Loucy (cell line): Measurements from ENCODE around the gene FAM89B.
A peak's percentile ranks its signal among the peaks of the same experiment; 100 is the strongest.

ENCODE experiments used
- H2AFZ ChIP-seq: fragments of 200-600 bp; sonication (generic); 2 replicates; pipeline ENCODE4 v1.6.0; 2016; ENCODE audit warnings: antibody characterized with exemption, mild to moderate bottlenecking, low read length, moderate library complexity
- H3F3A ChIP-seq: fragments of 200-600 bp; 2 replicates; pipeline ENCODE4 v1.6.0; 2016; ENCODE audit warnings: antibody characterized with exemption, low read depth, mild to moderate bottlenecking
- H3K27me3 ChIP-seq: fragments of 200-600 bp; sonication (generic); 2 replicates; pipeline ENCODE4 v1.6.1; 2014; ENCODE audit warnings: low read length, mild to moderate bottlenecking; ENCODE audit not compliant: insufficient read depth, poor library complexity, severe bottlenecking
- H3K36me3 ChIP-seq: fragments of 200-600 bp; sonication (generic); 2 replicates; pipeline ENCODE4 v1.6.1; 2016; ENCODE audit warnings: low read length; ENCODE audit not compliant: insufficient read depth
- H3K4me1 ChIP-seq: fragments of 200-600 bp; sonication (generic); 2 replicates; pipeline ENCODE4 v1.5.1; 2014; ENCODE audit warnings: low read length, mild to moderate bottlenecking; ENCODE audit not compliant: insufficient read depth, poor library complexity, severe bottlenecking
- H3K4me2 ChIP-seq: fragments of 200-600 bp; sonication (generic); 2 replicates; pipeline ENCODE4 v1.6.0; 2014; ENCODE audit warnings: antibody characterized with exemption, low read length, low read depth, mild to moderate bottlenecking; ENCODE audit not compliant: poor library complexity, severe bottlenecking
- H3K4me3 ChIP-seq: fragments of 200-600 bp; sonication (generic); 2 replicates; pipeline ENCODE4 v1.5.1; 2014; ENCODE audit warnings: low read length, mild to moderate bottlenecking, mixed read lengths; ENCODE audit not compliant: poor library complexity, severe bottlenecking
- H3K79me2 ChIP-seq: fragments of 200-600 bp; sonication (generic); 2 replicates; pipeline ENCODE4 v1.6.1; 2014; ENCODE audit warnings: low read length; ENCODE audit not compliant: insufficient read depth
- H3K9ac ChIP-seq: fragments of 200-600 bp; sonication (generic); 2 replicates; pipeline ENCODE4 v1.6.0; 2014; ENCODE audit warnings: mild to moderate bottlenecking, low read depth, low read length, moderate library complexity; ENCODE audit not compliant: poor library complexity, severe bottlenecking
- H3K9me2 ChIP-seq: fragments of 200-600 bp; sonication (generic); replicated peaks from 2 replicates; pipeline ENCODE4 v1.6.1; 2016; ENCODE audit warnings: low read depth, low read length, mixed read lengths
- H3K9me3 ChIP-seq: fragments of 200-600 bp; sonication (generic); 2 replicates; pipeline ENCODE4 v1.6.1; 2014; ENCODE audit warnings: mild to moderate bottlenecking, antibody characterized with exemption, low read length, low read depth; ENCODE audit not compliant: insufficient read depth
- H4K20me1 ChIP-seq: fragments of 200-600 bp; sonication (generic); 2 replicates; pipeline ENCODE4 v1.6.0; 2014; ENCODE audit warnings: antibody characterized with exemption, low read length, mild to moderate bottlenecking; ENCODE audit not compliant: insufficient read depth, poor library complexity, severe bottlenecking
- CTCF ChIP-seq: fragments of 200-600 bp; sonication (generic); conservative IDR thresholded peaks from 2 replicates; pipeline ENCODE4 v1.5.1; 2014; ENCODE audit warnings: mild to moderate bottlenecking, antibody characterized with exemption, low read length
- EZH2phosphoT487 ChIP-seq: fragments of 200-600 bp; IDR thresholded peaks from 2 replicates; pipeline ENCODE4 v1.6.1; 2018; ENCODE audit warnings: antibody characterized with exemption, mild to moderate bottlenecking, moderate library complexity, borderline replicate concordance

FAM89B gene

GRCh38 chr11:65592858-65593517 is 20.6 kb downstream of the FAM89B start:
- H3K36me3 ChIP-seq: peaks cover 3% of the 10 kb centered on the region; the same call in 1 of the 2 replicates
- no peaks in the 10 kb centered on the region for H3K79me2 ChIP-seq
- no peak overlapping the region for H3K4me3 ChIP-seq
- H3K4me2 ChIP-seq: no peak overlapping the region
- TF ChIP-seq CTCF: no peak
- no peak for TF ChIP-seq EZH2phosphoT487
- no peaks in the 10 kb centered on the region for H3K27me3 ChIP-seq
- H2AFZ ChIP-seq: no peak overlapping the region
- H4K20me1 ChIP-seq: peaks cover 2% of the 10 kb centered on the region
- H3K4me1 ChIP-seq: peaks cover 18% of the 10 kb centered on the region
- H3K9me3 ChIP-seq: no peaks in the 10 kb centered on the region
- no peak overlapping the region for H3K9ac ChIP-seq
- no peaks in the 10 kb centered on the region for H3K9me2 ChIP-seq
- H3F3A ChIP-seq: no peaks in the 10 kb centered on the region

GRCh38 chr11:65593518-65594414 is 21.4 kb downstream of the FAM89B start:
- H3K9me3 ChIP-seq: no peaks in the 10 kb centered on the region
- no peak overlapping the region for H3K4me2 ChIP-seq
- H3K9ac ChIP-seq: no peak overlapping the region
- TF ChIP-seq CTCF (peak; percentile 73), EZH2phosphoT487 (no peak)
- peaks cover 10% of the 10 kb centered on the region for H3K4me1 ChIP-seq
- no peak overlapping the region for H2AFZ ChIP-seq
- H3K27me3 ChIP-seq: no peaks in the 10 kb centered on the region
- H3K36me3 ChIP-seq: peaks cover 6% of the 10 kb centered on the region; the same call in 1 of the 2 replicates
- peaks cover 2% of the 10 kb centered on the region for H4K20me1 ChIP-seq
- H3F3A ChIP-seq: no peaks in the 10 kb centered on the region
- H3K9me2 ChIP-seq: no peaks in the 10 kb centered on the region
- no peak overlapping the region for H3K4me3 ChIP-seq
- no peaks in the 10 kb centered on the region for H3K79me2 ChIP-seq

GRCh38 chr11:65595131-65595530 is 22.8 kb downstream of the FAM89B start:
- no peak for TF ChIP-seq EZH2phosphoT487
- no peak for TF ChIP-seq CTCF
- no peak overlapping the region for H3K9ac ChIP-seq
- no peaks in the 10 kb centered on the region for H3K9me2 ChIP-seq
- no peaks in the 10 kb centered on the region for H3K79me2 ChIP-seq
- H4K20me1 ChIP-seq: no peaks in the 10 kb centered on the region
- H3F3A ChIP-seq: no peaks in the 10 kb centered on the region
- H3K36me3 ChIP-seq: peaks cover 6% of the 10 kb centered on the region; the same call in 1 of the 2 replicates
- no peak overlapping the region for H3K4me3 ChIP-seq
- H3K27me3 ChIP-seq: no peaks in the 10 kb centered on the region
- no peaks in the 10 kb centered on the region for H3K4me1 ChIP-seq
- no peak overlapping the region for H2AFZ ChIP-seq
- no peaks in the 10 kb centered on the region for H3K9me3 ChIP-seq
- H3K4me2 ChIP-seq: no peak overlapping the region
